ENCODE measurements around the gene USP14. TPM values are rescaled to one million over a fixed set of nuclear protein-coding genes. Genes with fewer than 3 reads are reported as not detected.

USP14 gene
- total RNA-seq, 1 donor from 2014 or later: 54.7 TPM

- Mint-ChIP-seq H3K27ac (no peak overlapping the region), H3K4me3 (no peak overlapping the region), H3K27me3 (ENCODE audit: low read depth) (peaks cover 22% of the 10 kb centered on the region), H3K9me3 (no peaks in the 10 kb centered on the region), H3K4me1 (peaks cover 3% of the 10 kb centered on the region), H3K36me3 (no peaks in the 10 kb centered on the region)
- no peak for TF ChIP-seq CTCF (IDR thresholded peaks at IDR 0.05; ENCODE audit: unreplicated experiment)
- DNase-seq (ENCODE audit: low spot score in 2 of 2, unreplicated experiment in 2 of 2): no peak
Observed at GRCh38 chr18:154151-154550, 4.2 kb upstream of the USP14 start.

- Mint-ChIP-seq H3K4me3 (no peak overlapping the region), H3K4me1 (peaks cover 13% of the 10 kb centered on the region), H3K36me3 (no peaks in the 10 kb centered on the region), H3K9me3 (no peaks in the 10 kb centered on the region), H3K27me3 (ENCODE audit: low read depth) (peaks cover 16% of the 10 kb centered on the region), H3K27ac (no peak overlapping the region)
- DNase-seq (ENCODE audit: low spot score in 2 of 2, unreplicated experiment in 2 of 2): no peak
- TF ChIP-seq CTCF (IDR thresholded peaks at IDR 0.05; ENCODE audit: unreplicated experiment): no peak
Observed at GRCh38 chr18:155688-156087, 2.7 kb upstream of the USP14 start.

- H3K9me3 Mint-ChIP-seq: no peaks in the 10 kb centered on the region
- H3K27me3 Mint-ChIP-seq (ENCODE audit: low read depth): peaks cover 10% of the 10 kb centered on the region
- H3K4me3 Mint-ChIP-seq: no peak overlapping the region
- no peak overlapping the region for H3K27ac Mint-ChIP-seq
- H3K36me3 Mint-ChIP-seq: peaks cover 4% of the 10 kb centered on the region
- no peak for TF ChIP-seq CTCF (IDR thresholded peaks at IDR 0.05; ENCODE audit: unreplicated experiment)
- DNase-seq (ENCODE audit: low spot score in 2 of 2, unreplicated experiment in 2 of 2): no peak
- H3K4me1 Mint-ChIP-seq: peaks cover 17% of the 10 kb centered on the region
Observed at GRCh38 chr18:156514-157230, 1.7 kb upstream of the USP14 start.

GRCh38 chr18:159037-159652 lies 788 bp downstream of the USP14 start:
- TF ChIP-seq CTCF (IDR thresholded peaks at IDR 0.05; ENCODE audit: unreplicated experiment): no peak
- Mint-ChIP-seq H3K9me3 (no peaks in the 10 kb centered on the region), H3K27ac (peak overlapping the region; percentile 93), H3K36me3 (peaks cover 12% of the 10 kb centered on the region), H3K4me1 (peaks cover 17% of the 10 kb centered on the region), H3K27me3 (ENCODE audit: low read depth) (peaks cover 4% of the 10 kb centered on the region), H3K4me3 (peak overlapping the region; percentile 90)
- no peak for DNase-seq (ENCODE audit: low spot score in 2 of 2, unreplicated experiment in 2 of 2)

- Mint-ChIP-seq H3K27ac (peak overlapping the region; percentile 25), H3K4me1 (peaks cover 17% of the 10 kb centered on the region), H3K4me3 (peak overlapping the region; percentile 90), H3K27me3 (ENCODE audit: low read depth) (peaks cover 3% of the 10 kb centered on the region), H3K36me3 (peaks cover 13% of the 10 kb centered on the region), H3K9me3 (no peaks in the 10 kb centered on the region)
- DNase-seq (ENCODE audit: low spot score in 2 of 2, unreplicated experiment in 2 of 2): no peak
- TF ChIP-seq CTCF (IDR thresholded peaks at IDR 0.05; ENCODE audit: unreplicated experiment): no peak
Observed at GRCh38 chr18:159933-160332, 1.6 kb downstream of the USP14 start.

Data from mesothelial cell of epicardium (in vitro differentiated cells).